ENCODE results near the gene NXF1. TPM values are rescaled to one million over a fixed set of nuclear protein-coding genes. Genes with fewer than 3 reads are reported as not detected.

NXF1 gene
- polyA plus RNA-seq, 1 experiment, result 48.9 TPM

DNA sequence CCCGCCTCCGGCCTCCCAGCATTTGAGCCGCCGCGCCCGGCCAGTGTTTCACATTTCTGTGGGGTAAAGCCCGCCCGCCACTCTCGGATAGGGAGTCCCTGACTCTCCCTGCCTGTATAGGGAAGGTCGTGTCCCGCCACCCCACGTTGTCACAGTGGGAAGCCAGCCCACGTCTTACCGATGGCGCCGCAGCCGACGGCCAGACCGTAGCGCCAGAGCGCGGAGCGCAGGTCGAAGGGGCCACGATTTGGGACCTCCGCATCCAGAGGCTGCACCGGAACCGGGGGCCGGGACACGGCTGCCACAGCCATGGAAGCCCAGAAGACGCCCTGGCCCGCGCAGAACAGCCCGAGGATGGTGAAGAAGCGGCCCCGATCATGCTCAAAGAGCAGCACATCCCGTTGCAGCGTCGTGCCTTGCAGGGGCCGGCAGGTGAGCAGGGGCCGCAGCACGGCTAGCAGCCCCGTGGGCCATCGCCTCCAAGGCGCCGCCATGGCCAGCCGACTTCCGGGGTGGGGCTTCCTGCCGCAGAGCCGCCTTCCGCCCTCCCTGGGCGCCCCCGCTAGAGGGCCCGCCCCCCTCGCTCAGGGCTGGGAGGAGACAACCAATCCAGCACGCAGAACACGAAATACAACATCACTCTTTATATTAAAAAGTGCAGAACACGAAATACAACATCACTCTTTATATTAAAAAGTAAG is 13.6 kb downstream of the NXF1 start, which contains the start of gene TMEM223:
Gene TMEM223 (minus strand): TSS at position 506 of the 701 bp plus-strand sequence. CDS start 12 bp downstream, at position 494.
- no peak for DNase-seq (ENCODE audit: low read depth, low spot score)
- Histone ChIP-seq H3K27ac (ENCODE audit: low read depth, low read length) (peak within 1 kb of the TSS; percentile 77), H3K4me3 (ENCODE audit: low read depth, low read length) (peak within 1 kb of the TSS; percentile 92), H3K27me3 (ENCODE audit: control insufficient read depth, insufficient read depth, low read length) (no peaks in the 10 kb centered on the region), H3K9me3 (ENCODE audit: control insufficient read depth, insufficient read depth, low read length) (peaks cover 4% of the 10 kb centered on the region; the same call in 1 of the 2 replicates)
- ChIA-PET CTCF (no interaction called here), POLR2A (interaction anchor here (1.3 to 1.5 kb wide), 3 partner anchors 49 to 126 kb away, joined by 4 to 7 read pairs (median 4); partner anchors contain the start of genes C11orf98, CSKMT, LBHD1 and UQCC3)
- TF ChIP-seq, protein P1, sequence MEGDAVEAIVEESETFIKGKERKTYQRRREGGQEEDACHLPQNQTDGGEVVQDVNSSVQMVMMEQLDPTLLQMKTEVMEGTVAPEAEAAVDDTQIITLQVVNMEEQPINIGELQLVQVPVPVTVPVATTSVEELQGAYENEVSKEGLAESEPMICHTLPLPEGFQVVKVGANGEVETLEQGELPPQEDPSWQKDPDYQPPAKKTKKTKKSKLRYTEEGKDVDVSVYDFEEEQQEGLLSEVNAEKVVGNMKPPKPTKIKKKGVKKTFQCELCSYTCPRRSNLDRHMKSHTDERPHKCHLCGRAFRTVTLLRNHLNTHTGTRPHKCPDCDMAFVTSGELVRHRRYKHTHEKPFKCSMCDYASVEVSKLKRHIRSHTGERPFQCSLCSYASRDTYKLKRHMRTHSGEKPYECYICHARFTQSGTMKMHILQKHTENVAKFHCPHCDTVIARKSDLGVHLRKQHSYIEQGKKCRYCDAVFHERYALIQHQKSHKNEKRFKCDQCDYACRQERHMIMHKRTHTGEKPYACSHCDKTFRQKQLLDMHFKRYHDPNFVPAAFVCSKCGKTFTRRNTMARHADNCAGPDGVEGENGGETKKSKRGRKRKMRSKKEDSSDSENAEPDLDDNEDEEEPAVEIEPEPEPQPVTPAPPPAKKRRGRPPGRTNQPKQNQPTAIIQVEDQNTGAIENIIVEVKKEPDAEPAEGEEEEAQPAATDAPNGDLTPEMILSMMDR (IDR thresholded peaks at IDR 0.05; ENCODE audit: low read depth, low read length), result no peak

GRCh38 chr11:62789576-62789975 is 15.7 kb downstream of the NXF1 start:
- CTCF ChIA-PET, result interaction anchor here (0.6 to 1.5 kb wide), 2 partner anchors 76 to 92 kb away, joined by 3 to 6 read pairs; no protein-coding TSS in a partner anchor
- TF ChIP-seq, protein P1 (IDR thresholded peaks at IDR 0.05; ENCODE audit: low read depth, low read length), result no peak
- H3K9me3 ChIP-seq (ENCODE audit: control insufficient read depth, insufficient read depth, low read length), result peaks cover 4% of the 10 kb centered on the region; the same call in 1 of the 2 replicates
- DNase-seq (ENCODE audit: low read depth, low spot score), result no peak
- POLR2A ChIA-PET, result interaction anchor here (0.6 to 1.3 kb wide), 4 partner anchors 36 to 65 kb away, joined by 3 to 6 read pairs (median 3); partner anchors contain the start of gene ZBTB3
- no peaks in the 10 kb centered on the region for H3K27me3 ChIP-seq (ENCODE audit: control insufficient read depth, insufficient read depth, low read length)
- H3K27ac ChIP-seq (ENCODE audit: low read depth, low read length), result no peak overlapping the region
- no peak overlapping the region for H3K4me3 ChIP-seq (ENCODE audit: low read depth, low read length)

- TF ChIP-seq, protein P1 (IDR thresholded peaks at IDR 0.05; ENCODE audit: low read depth, low read length), result no peak
- no peak for DNase-seq (ENCODE audit: low read depth, low spot score)
- Histone ChIP-seq H3K27ac (ENCODE audit: low read depth, low read length) (no peak overlapping the region), H3K9me3 (ENCODE audit: control insufficient read depth, insufficient read depth, low read length) (peaks cover 4% of the 10 kb centered on the region; the same call in 1 of the 2 replicates), H3K27me3 (ENCODE audit: control insufficient read depth, insufficient read depth, low read length) (no peaks in the 10 kb centered on the region), H3K4me3 (ENCODE audit: low read depth, low read length) (peak overlapping the region; percentile 7; the same call in 1 of the 2 replicates)
- ChIA-PET POLR2A (interaction anchor here (0.6 to 1.3 kb wide), 3 partner anchors 35 to 77 kb away, joined by 3 to 6 read pairs (median 5); partner anchors contain the start of gene ZBTB3), CTCF (interaction anchor here (0.7 to 1.5 kb wide), 2 partner anchors 16 to 93 kb away, joined by 3 to 6 read pairs; partner anchors contain the start of gene NXF1)
Measured at GRCh38 chr11:62788991-62789390, 16.2 kb downstream of the NXF1 start.

- CTCF ChIA-PET, result interaction anchor here (0.6 to 3.5 kb wide), 43 partner anchors 8 to 1628 kb away, joined by 3 to 40 read pairs (median 6); partner anchors contain the start of genes EEF1G, HNRNPUL2, STX5 and TAF6L
- Histone ChIP-seq H3K27ac (ENCODE audit: low read depth, low read length) (peak within 1 kb of the TSS; percentile 73), H3K27me3 (ENCODE audit: control insufficient read depth, insufficient read depth, low read length) (no peaks in the 10 kb centered on the region), H3K4me3 (ENCODE audit: low read depth, low read length) (peak within 1 kb of the TSS; percentile 89), H3K9me3 (ENCODE audit: control insufficient read depth, insufficient read depth, low read length) (peaks cover 4% of the 10 kb centered on the region; the same call in 1 of the 2 replicates)
- TF ChIP-seq, protein P1 (IDR thresholded peaks at IDR 0.05; ENCODE audit: low read depth, low read length), result peak; percentile 70
- peak; percentile 93 for DNase-seq (ENCODE audit: low read depth, low spot score)
- POLR2A ChIA-PET, result interaction anchor here (0.5 to 2.9 kb wide), 18 partner anchors 12 to 1069 kb away, joined by 3 to 23 read pairs (median 6); partner anchors contain the start of genes C11orf98, CSKMT, HNRNPUL2 and SLC3A2
Measured at GRCh38 chr11:62787005-62787759, 18.1 kb downstream of the NXF1 start, which contains the start of gene TMEM179B. Gene TMEM179B (plus strand): TSS chr11:62787402. CDS start chr11:62787432, 30 bp downstream.
